NCI-H1436 treated with DMSO at 0.1 percent for 48 hours (cell line): ENCODE data around the gene CYB5RL.
"Not testable (repeated sequence)": the region's sequence is repeated elsewhere in the genome, so short reads cannot be mapped to it uniquely, and the experiment has no call there.

Experiments used
- DNase-seq: peaks from one replicate; lab custom pipeline; 2025; lab: John Stamatoyannopoulos, UW

The CYB5RL gene

DNA sequence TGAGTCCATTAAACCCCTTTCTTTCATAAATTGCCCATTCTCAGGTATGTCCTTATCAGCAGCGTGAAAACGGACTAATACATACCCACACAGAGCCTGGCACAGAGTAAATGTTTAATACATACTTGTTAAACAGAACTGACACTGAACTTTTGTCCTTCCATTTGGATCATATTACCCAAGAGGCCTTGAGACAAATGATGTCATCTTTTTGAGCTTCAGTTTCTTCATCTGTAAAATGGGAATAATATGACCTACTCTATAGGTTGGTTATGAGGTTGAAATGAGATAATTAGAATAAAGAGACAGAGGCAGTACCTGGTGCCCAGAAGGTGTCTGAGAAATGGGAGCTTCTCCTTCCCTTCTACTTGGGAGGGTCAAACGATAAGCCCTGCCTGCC, 13.8 kb downstream of the CYB5RL start:
- DNase-seq: no peak

DNA sequence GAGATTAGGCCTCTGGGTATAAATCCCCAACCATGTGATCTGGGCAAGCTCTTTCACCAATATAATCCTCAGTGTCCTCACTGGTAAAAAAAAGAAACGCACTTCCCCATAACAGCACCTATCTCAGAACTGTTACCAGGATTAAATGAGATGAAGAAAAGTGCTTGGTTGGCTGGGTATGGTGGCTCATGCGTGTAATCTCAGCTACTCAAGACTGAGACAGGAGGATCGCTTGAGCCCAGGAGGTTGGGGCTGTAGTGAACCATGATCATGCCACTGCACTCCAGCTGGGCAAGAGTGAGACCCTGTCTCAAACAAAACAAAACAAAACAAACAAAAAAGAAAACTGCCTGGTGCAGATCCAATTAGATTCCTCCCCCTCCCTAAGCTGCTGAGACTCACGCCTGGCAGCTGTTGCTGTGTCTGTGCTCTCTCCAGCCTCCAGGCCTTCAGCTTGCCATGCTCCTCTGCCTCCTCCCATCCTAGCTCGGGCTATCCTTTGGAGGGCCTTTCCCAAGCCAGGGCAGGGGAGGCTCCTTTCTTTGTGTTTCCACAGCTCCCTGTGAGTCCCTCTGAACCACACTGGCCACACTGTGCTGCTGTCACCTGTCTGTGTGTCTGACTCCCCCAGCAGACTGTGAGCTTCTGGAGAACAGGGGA, 19.0 kb downstream of the CYB5RL start:
- no peak for DNase-seq

DNA sequence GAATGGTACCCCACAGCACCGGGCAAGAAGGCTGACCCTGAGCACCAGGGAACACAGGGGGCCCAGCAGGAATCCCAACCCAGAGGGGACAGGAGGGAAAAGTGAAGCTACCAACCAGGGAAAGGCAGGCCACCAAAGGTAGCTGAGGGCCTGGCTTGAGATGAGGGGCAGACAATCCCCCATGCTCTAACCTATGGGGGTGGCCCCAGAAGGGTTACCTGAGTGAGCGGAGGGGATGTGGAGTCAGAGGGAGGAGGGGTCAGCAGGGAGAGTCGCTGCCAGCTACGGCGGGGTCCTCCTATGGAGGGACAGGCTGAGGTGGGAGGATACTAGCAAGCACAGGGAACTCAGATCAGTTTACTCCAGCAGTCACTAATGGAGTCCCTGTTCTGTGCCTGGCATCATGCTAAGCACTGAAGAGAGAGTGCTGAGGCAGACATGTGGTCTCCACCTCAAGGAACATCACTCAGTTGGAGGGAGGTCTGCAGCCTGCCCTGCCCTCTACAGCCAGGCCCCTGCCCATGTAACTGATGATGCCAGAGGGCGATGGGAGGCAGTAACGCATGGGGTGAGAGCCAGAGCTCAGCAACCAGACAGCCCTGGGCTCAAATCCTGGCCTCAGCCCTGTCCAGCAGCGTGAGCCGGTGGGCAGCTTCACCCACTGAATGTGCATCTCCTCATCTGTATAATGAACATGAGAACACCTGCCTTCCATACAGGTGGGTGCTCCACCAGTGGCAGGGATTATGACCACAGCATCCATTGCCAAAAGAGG, 21.3 kb downstream of the CYB5RL start:
- no peak for DNase-seq

DNA sequence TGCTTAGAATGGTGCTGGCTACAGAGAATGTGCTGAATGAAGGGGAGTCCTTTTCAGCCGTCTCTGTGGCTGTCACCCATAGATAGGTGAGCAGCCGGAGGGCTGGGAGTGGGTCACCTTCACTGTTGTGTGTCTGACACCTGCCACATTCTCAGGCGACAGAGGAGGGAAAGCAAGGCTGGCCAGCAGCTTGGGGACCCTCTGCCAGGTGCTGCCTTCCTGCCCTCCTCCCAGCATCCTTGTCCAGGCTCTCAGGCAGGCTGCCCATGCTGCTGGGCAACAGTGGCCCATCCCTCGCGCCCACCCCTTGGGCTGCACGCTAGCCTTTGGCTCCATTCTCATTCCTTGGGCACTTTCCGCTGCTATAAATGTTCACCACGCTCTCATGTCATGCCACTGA, 22.1 kb downstream of the CYB5RL start:
- no peak for DNase-seq

DNA sequence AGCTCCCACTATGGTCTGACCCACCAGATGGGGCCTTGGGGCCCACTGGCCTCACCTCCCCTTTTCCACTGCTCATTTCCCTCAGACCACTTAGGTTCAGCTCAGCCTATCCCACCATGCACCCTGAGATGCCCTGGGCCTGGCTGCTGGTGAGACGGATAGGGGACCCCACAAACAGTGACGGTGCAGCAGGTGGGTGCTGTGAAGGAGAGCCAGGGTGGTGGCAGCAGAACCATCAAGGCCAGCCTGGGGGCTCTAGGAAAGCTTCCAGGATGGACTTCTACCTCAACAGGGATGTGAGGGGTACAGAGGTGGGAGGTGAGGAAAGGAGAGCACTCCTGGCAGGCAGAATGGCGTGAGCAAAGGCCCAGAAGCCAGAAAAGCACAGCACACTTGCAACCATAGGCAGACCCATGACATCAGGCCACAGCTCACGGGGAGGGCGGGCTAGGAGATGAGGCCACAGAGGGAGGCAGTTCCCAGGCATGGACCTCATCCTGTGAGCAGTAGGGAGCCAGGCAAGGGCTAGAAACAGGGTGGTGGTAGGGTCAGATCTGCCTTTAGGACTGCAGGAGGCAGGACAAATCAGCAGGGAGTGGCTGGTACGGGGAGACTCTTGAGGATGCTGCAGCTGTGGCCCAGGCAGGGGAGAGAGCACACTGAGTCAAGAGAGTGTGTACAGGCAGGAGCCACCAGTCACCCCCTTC, 23.1 kb downstream of the CYB5RL start:
- no peak for DNase-seq

DNA sequence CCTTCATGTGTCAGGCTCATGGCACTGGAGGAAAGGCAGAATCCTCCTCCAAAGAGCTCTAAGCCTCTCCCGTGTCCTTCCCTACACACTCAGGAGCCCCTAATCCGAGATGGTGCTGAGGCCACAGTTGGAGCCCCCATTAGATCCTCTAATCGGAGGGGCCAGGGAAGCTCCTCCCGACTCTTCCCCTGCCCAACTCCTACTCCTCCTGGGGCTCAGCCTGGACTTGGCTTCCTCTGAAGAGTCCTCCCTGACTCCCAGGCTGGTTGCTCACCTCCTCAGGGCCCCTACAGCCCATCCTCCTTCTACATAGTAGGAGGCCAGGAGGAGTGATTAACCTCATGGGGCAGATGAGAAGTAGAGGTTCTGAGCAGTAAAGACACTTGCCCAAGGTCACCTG, 25.7 kb downstream of the CYB5RL start:
- no peak for DNase-seq

DNA sequence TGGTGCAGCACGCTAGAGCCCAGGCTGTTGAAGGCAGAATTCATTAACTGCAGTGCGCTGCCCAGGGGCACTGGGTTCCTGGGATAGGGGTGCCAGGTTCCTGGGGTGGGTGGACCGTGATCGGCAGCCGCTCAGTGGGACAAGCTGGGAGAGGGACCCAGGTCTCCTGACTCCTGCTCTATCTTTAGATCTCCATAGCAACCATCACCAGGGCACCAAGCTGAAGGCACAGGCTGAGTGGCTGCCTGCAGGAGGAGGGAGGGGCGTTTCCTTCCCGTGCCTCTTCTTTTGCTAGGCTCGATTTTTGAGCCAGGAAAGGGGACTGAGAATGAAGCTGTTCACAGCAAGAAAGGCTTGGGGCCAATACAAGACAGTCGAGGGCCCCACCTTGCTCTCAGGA, 26.1 kb downstream of the CYB5RL start:
- no peak for DNase-seq

DNA sequence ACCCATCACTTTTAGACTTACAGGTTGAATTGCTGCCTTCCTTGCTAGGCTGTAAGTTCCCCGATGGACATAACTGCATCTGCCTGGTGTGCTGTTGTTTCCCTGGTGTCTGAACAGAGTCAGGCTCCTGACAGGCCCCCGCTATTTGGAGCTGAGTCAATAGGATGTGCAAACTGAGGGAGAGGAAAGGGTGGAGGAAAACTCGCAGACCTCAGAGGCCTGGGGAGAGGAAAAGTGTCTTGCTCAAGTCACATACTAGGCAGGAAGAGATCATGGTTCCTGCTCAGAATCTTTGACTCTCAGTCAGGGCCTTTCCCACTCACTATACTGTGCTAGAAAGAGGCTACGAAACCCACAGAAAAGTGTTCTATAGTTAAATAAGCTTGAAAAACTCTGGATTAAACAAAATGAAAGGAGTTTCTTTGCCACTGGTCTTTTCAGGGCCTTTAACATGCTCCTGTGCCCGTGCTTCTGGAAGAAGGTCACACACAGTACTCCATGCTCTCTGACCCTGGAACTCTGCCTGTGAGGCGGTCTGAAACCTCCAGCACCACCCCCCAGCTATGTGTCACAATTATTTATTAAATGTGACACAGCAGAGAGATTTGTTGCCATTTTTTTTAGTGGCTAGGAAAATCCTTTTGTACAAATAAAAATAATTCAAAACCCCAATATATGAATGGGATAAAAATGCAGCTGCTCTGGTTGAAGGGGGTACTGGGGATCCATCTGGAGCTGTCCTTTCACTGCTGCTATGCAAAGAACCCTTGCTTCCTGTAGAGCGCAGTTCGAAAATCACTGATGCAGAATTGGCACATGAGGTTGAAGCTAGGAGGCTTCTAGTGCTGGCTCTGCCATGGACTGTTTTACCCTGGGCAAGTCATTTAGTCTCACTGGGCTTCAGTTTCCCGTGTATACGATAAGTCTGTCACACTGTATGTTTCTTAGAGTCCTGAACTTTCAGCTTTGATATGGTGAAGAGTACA, 26.9 kb downstream of the CYB5RL start:
- no peak for DNase-seq

DNA sequence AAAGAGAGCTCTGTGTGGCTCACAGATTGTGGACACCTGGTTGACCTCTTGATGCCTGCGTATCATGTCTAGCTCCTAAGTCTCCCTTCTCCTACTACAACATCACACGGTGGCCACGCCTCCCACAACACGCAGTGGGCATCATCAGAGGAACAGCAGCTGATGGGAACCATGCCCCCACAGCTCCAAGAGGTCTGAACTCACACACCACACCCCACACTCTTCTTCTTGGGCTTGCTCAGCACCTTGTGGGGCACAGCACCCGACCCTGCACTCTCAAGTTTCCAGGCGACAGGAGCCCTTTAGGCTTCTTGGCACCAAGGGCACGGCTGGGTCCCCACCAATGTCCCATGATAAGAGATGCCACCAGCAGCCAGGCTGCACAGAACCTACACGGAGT, 28.2 kb downstream of the CYB5RL start:
- DNase-seq: no peak

DNA sequence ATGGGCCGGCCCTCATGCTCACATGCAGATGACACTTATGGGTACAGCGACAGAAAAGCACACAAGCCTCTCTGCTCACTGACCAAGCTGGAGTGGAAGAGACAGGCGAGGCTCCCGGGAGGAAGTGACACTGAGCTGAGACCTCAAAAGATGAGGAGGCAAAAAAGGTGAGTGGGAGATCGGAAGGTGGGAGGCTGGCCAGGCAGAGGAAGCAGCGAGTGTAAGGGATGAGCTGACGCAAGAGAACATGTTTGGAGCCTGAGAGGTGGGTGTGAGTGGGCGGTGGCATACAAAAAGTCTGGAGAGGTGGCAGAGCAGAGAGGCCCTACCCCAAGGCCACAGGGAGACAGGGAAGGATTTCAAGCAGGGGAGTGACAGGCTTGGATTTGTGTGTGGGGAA, 28.8 kb downstream of the CYB5RL start:
- DNase-seq: no peak

DNA sequence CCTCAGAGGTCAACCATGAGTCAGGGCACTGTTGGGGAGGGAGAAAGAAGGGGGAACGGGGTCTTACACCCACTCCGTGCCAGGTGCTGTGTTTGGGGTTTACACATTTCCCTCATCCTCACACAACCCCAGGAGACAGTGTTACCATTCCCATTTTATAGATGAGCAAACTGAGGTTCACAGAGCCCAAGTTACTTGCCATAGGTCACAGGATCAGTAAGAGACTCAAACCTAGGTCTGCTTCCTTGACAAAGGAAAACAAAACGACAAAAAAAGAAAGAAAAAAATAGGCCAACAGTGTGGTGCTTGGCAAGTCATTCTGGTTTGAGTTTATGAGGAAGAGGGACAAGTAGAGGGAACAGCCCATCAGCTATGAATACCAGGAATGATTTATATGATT, 30.8 kb downstream of the CYB5RL start:
- no peak for DNase-seq

DNA sequence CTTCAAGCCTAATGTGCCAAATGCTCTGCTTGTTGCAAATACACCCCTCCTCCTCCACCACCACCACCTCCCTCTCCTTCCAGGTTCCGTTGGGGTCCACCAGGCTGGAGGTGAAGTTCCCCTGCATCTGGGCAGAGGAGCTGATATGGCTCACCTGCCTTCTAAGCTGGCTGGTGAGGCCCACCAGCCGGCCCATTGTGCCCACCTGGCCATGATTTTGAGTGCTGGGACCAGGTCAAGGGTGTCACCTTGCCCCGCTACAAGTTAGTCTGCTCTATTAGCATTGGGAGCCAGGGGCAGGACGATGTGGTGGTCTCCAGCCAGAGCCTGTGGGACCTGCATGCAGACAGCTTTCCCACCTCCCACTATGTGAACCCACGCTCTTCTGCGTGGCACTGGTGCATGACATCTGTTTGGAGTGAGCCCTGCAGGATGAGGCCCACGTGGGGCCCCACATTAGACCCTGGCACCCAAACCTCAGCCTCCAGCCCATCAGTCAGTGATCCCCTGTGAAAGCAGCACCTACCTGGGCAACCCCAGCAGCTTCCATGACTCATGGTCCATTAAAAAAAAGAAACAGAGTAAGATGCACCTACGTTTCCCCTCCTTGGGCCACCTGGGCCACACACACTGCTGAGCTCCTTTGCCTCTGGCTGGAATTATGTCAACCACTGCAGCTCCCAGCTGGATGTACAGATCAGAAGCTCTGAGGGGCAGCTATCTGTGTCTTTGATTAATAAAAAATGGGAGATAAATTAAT, 31.4 kb downstream of the CYB5RL start:
- DNase-seq: no peak

DNA sequence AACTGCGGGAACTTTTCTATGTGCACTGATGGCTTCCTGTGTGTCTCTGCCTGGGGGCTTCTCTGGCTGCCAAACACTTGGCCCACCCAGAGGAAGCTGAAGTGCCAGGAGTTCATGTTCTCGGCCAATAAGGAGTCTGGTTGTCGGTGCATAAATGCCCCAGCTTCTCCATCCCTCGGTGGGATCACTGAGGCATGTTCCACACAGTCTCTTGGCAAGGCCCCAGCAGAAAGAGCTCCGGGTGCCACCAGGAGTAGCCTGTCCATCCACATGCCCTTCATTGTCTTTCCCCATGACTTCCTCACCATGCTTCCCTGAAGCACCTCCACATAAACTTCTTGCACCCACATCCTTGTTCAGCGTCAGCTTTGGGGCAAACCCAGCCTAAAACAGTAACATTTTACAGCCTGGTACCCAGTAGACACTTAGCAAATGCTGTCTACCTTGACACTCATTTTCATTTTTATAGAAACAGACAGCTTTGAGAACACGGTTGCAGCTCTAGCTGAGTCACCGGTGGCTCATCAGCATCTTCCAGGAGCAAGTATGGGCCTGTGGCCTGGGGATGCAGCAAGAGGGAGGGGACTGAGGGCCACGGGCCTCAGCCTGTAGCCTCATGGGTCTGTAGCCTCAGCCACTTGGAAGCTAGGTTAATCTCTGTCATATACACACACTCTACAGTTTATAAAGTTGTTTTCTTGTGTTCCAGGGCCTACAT, 32.2 kb downstream of the CYB5RL start:
- no peak for DNase-seq

DNA sequence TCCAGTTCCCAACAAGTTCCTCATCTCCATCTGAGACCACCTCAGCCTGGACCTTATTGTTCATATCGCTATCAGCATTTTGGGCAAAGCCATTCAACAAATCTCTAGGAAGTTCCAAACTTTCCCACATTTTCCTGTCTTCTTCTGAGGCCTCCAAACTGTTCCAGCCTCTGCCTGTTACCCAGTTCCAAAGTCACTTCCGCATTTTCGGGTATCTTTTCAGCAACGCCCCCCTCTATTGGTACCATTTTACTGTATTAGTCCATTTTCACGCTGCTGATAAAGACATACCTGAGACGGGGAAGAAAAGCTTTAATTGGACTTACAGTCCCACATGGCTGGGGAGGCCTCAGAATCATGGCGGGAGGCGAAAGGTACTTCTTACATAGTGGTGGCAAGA, 33.5 kb downstream of the CYB5RL start:
- DNase-seq: not testable (repeated sequence)

DNA sequence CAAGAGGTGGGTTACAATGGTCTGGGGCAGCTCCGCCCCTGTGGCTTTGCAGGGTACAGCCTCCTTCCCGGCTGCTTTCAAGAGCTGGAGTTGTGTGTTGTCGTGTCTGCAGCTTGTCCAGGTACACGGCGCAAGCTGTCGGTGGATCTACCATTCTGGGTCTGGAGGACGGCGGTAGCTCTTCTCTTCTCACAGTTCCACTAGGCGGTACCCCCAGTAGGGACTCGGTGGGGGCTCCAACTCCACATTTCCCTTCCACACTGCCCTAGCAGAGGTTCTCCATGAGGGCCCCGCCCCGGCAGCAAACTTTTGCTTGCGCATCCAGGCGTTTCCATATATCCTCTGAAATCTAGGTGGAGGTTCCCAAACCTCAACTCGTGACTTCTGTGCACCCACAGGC, 34.7 kb downstream of the CYB5RL start:
- no peak for DNase-seq

DNA sequence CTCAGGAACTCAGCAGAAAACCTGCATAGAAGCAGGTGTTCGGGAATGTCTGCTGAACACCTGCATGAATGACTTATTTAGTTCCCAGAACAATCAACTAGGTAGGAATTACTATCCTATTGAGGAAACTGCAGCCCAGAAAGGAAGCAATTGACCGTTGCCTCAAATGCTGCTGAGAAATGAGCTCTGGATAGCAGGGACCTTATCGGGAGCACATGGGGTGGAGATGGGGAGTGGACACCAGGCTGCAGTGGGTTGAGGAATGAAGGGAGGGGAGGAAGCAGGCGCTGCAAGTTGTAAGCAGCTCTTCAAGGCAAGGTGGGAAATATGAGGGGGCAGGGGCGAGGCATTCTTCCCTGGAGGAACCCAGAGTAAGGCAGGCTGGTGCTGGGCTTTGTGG, 36.3 kb downstream of the CYB5RL start:
- DNase-seq: no peak

DNA sequence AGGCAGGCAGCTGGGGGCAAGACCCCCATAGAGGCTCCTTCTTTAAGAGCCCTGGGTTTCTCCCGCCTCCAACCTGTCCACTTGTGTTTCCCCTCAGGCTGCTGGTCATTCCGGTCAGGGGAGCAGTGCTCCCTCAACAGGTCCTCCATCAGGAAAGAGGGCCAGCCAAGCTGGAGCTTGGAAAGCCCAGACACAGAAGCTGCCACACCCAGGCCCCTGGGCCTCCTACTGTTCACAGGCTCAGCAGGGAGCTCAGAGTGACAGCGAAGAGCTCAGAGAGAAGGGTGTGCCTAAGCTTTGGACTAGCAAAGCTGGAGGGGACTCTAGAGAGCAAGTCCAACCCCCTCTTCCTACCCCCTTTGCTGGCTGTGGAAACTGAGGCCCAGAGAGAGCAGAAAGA, 36.8 kb downstream of the CYB5RL start:
- no peak for DNase-seq

DNA sequence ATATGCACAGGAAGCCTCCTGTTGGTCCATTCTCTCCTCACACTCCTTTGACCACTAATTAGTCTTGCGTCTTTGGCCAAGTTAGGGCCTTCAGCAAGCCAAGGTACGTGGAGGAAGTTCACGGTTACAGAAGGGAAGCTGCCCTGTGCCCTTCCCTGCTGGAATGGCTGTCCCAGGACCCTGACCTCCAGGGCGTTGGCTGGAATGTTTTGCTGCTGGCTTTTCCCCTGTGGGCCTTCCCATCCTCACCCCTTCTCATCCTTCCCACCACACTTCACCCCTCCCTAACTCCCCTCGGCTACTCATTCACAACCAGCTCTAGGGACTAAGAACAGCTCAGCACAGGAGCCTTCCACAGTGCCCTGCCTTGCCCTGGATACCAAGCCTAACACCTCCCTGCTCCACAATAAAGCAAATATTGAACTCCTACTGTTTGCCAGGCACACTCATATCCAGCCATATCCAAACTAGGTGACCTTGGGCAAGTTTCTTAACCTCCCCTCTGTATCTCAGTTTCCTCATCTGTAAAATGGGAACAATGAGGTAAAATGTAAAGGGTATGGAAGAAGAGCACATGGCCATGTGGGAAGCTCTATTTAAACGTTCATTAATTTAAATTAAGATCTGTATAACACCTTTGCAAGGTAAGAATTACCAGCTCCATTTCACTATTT, 38.2 kb downstream of the CYB5RL start:
- DNase-seq: no peak

DNA sequence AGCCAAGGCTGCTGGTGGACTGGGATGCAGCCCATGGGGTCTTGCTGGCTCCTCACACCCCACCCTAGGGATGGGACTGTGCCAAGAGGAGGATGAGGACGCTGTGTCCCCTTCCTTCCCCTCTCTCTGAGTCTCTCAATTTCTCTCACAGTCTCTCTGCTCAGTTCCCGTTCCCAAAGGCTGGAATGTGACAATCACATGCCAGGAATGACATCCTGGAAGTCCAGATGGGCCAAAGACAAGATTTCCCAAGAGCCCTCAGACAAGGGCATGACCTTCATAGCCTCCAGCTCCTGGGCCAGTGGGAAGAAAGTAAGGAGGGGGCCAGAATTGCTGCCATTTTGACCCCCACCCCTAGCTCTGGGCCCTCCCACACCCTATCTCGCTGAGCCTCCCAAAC, 39.5 kb downstream of the CYB5RL start:
- no peak for DNase-seq

DNA sequence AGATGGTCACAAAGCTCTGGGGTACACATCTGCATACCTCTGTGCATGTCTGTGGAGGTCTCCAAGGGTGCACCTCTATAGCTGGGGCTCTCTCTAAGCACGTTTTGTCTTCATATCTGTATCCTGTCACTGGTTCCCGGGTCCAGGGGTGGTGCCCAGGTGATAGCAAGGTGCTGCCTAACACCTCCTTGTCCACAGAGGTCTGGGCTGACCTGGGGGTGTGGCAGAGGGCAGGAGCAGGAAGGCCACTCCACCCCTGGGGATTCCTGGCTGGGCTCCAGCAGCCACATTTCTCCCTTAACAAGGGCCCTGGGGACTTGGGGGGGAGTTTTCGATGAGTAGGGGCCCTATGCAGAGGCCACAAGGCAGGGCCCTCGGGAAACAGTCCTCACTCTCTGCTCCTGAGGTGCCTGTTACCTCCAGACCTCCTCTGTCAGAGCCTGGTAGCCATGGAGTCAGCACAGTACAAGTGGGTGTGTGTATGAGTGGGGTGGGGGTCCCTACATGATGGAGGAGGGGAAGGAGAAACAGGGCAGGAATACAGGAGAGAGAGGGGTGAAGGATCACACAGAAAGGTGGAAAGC, 40.0 kb downstream of the CYB5RL start:
- no peak for DNase-seq
